SK-N-SH (cell line): Measurements from ENCODE around the gene DACT2. TPM values are rescaled to one million over a fixed set of nuclear protein-coding genes. Genes with fewer than 3 reads are reported as not detected.

Experiments
- CTCF ChIA-PET: fragments of 300-600, 350-600 bp; formaldehyde crosslinking; extraction: SDS; loops from one replicate; lab custom pipeline; 2021; lab: Yijun Ruan, JAX
- POLR2A ChIA-PET: fragments of 350-600 bp; sonication (Branson Sonifier 250); formaldehyde crosslinking; extraction: SDS; loops from one replicate; lab custom pipeline; 2020; ENCODE audit warnings: antibody characterized with exemption, inconsistent platforms; lab: Yijun Ruan, JAX
- DNase-seq: peaks from one replicate; pipeline ENCODE4 v3.0.0; 2012
- H2AFZ ChIP-seq: fragments of 200-600 bp; sonication (generic); 2 replicates; pipeline ENCODE4 v1.8.1; 2016; ENCODE audit warnings: antibody characterized with exemption, mild to moderate bottlenecking, low read depth
- H3F3A ChIP-seq: fragments of 200-600 bp; sonication (generic); replicated peaks from 2 replicates; pipeline ENCODE3; 2016; ENCODE audit warnings: antibody characterized with exemption, mild to moderate bottlenecking; ENCODE audit not compliant: insufficient read depth
- H3K27ac ChIP-seq, 2 experiments: fragments of 200-500 bp in 1 of 2; fragments of 200-600 bp in 1 of 2; sonication (Bioruptor generic) in 1 of 2; sonication (generic), shearing (Covaris generic) in 1 of 2; 2 replicates each; pipeline versions ENCODE4 v1.5.1 to v1.6.1; 2014 to 2016; ENCODE audit warnings: low read depth in 2 of 2, inconsistent platforms in 1 of 2, low read length in 1 of 2, mild to moderate bottlenecking in 1 of 2, mixed read lengths in 1 of 2
- H3K27me3 ChIP-seq: fragments of 200-600 bp; sonication (generic), shearing (Covaris generic); 2 replicates; pipeline ENCODE4 v1.6.1; 2016; ENCODE audit warnings: mixed run types; ENCODE audit not compliant: insufficient read depth
- H3K36me3 ChIP-seq, 2 experiments: fragments of 200-500 bp in 1 of 2; fragments of 200-600 bp in 1 of 2; sonication (Bioruptor generic) in 1 of 2; sonication (generic) in 1 of 2; replicated peaks in 1 of 2; 2 replicates each; pipeline versions ENCODE3 to v1.5.1; 2014 to 2016; ENCODE audit warnings: low read length in 1 of 2, mild to moderate bottlenecking in 1 of 2; ENCODE audit not compliant: insufficient read depth in 2 of 2, control insufficient read depth in 1 of 2
- H3K4me1 ChIP-seq, 2 experiments: fragments of 200-500 bp in 1 of 2; fragments of 200-600 bp in 1 of 2; sonication (Bioruptor generic) in 1 of 2; sonication (generic), shearing (Covaris generic) in 1 of 2; 2 replicates each; pipeline versions ENCODE4 v1.5.1 to v1.6.1; 2014 to 2016; ENCODE audit warnings: low read depth in 1 of 2, low read length in 1 of 2, mixed run types in 1 of 2; ENCODE audit not compliant: insufficient read depth in 2 of 2, control insufficient read depth in 1 of 2
- H3K4me2 ChIP-seq: fragments of 200-600 bp; sonication (generic), shearing (Covaris generic); 2 replicates; pipeline ENCODE4 v1.6.1; 2017; ENCODE audit warnings: mixed run types
- H3K4me3 ChIP-seq, 2 experiments: fragments of 200-500 bp in 1 of 2; fragments of 200-600 bp in 1 of 2; sonication (Bioruptor generic) in 1 of 2; sonication (generic), shearing (Covaris generic) in 1 of 2; 2 replicates each; pipeline versions ENCODE4 v1.5.1 to v1.8.1; 2014 to 2016; ENCODE audit warnings: low read depth in 2 of 2, inconsistent platforms in 1 of 2, low read length in 1 of 2, mild to moderate bottlenecking in 1 of 2, mixed read lengths in 1 of 2, moderate library complexity in 1 of 2
- H3K79me2 ChIP-seq: fragments of 200-600 bp; sonication (generic); 2 replicates; pipeline ENCODE4 v1.8.1; 2017; ENCODE audit warnings: mild to moderate bottlenecking; ENCODE audit not compliant: insufficient read depth
- H3K9ac ChIP-seq: fragments of 200-600 bp; sonication (generic); 2 replicates; pipeline ENCODE4 v1.6.1; 2017; ENCODE audit warnings: mixed run types
- H3K9me2 ChIP-seq: fragments of 200-600 bp; sonication (generic); 2 replicates; pipeline ENCODE4 v1.6.1; 2017; ENCODE audit warnings: mixed run types
- H3K9me3 ChIP-seq: fragments of 200-600 bp; sonication (generic); 2 replicates; pipeline ENCODE4 v1.6.1; 2017; ENCODE audit warnings: mixed run types, mild to moderate bottlenecking, moderate library complexity
- H4K20me1 ChIP-seq: fragments of 200-600 bp; sonication (generic); 2 replicates; pipeline ENCODE4 v1.6.1; 2017; ENCODE audit warnings: mild to moderate bottlenecking, mixed run types; ENCODE audit not compliant: insufficient read depth
- EZH2phosphoT487 ChIP-seq: fragments of 200-600 bp; sonication (generic); IDR thresholded peaks from 2 replicates; pipeline ENCODE4 v1.6.1; 2017; ENCODE audit warnings: low read depth, mixed run types, mild to moderate bottlenecking, antibody characterized with exemption, moderate library complexity, borderline replicate concordance
- FOSL2 ChIP-seq: IDR thresholded peaks from 2 replicates; pipeline ENCODE4 v1.4.0; 2012; ENCODE audit warnings: low read depth, mild to moderate bottlenecking, moderate library complexity, borderline replicate concordance
- FOXM1 ChIP-seq: IDR thresholded peaks from 2 replicates; pipeline ENCODE4 v1.4.0; 2012; ENCODE audit warnings: low read depth, mild to moderate bottlenecking
- MAX ChIP-seq: IDR thresholded peaks from 2 replicates; pipeline ENCODE4 v1.4.0; 2012; ENCODE audit warnings: low read depth
- MEF2A ChIP-seq: IDR thresholded peaks from 2 replicates; pipeline ENCODE4 v1.4.0; 2012; ENCODE audit warnings: low read depth, borderline replicate concordance
- MXI1 ChIP-seq: IDR thresholded peaks from 2 replicates; pipeline ENCODE4 v1.6.1; 2012; ENCODE audit warnings: mild to moderate bottlenecking, low read depth, low read length, improper control_type of control experiment
- NFIC ChIP-seq: IDR thresholded peaks from 2 replicates; pipeline ENCODE4 v1.4.0; 2012; ENCODE audit warnings: borderline replicate concordance
- NRF1 ChIP-seq: IDR thresholded peaks from 2 replicates; pipeline ENCODE4 v1.6.1; 2012; ENCODE audit warnings: low read depth, mild to moderate bottlenecking, low read length
- POLR2AphosphoS5 ChIP-seq: IDR thresholded peaks from 2 replicates; pipeline ENCODE4 v1.6.1; 2012; ENCODE audit warnings: low read depth, low read length
- RAD21 ChIP-seq: IDR thresholded peaks from 2 replicates; pipeline ENCODE4 v1.6.1; 2012; ENCODE audit warnings: mild to moderate bottlenecking, low read length
- RFX5 ChIP-seq: IDR thresholded peaks from 2 replicates; pipeline ENCODE4 v1.6.1; 2012; ENCODE audit warnings: mild to moderate bottlenecking, improper control_type of control experiment, low read length
- RXRA ChIP-seq: IDR thresholded peaks from 2 replicates; pipeline ENCODE4 v1.4.0; 2012; ENCODE audit warnings: low read depth, mild to moderate bottlenecking, borderline replicate concordance
- SIN3A ChIP-seq: IDR thresholded peaks from 2 replicates; pipeline ENCODE4 v1.6.1; 2012; ENCODE audit warnings: low read depth, mild to moderate bottlenecking, low read length, moderate library complexity, borderline replicate concordance
- SMC3 ChIP-seq: IDR thresholded peaks from 2 replicates; pipeline ENCODE4 v1.6.1; 2012; ENCODE audit warnings: low read depth, low read length, improper control_type of control experiment
- TAF1 ChIP-seq: IDR thresholded peaks from 2 replicates; pipeline ENCODE4 v1.6.1; 2012; ENCODE audit warnings: low read depth, mild to moderate bottlenecking, low read length, moderate library complexity, borderline replicate concordance
- TEAD4 ChIP-seq: IDR thresholded peaks from 2 replicates; pipeline ENCODE4 v1.4.0; 2012; ENCODE audit warnings: mild to moderate bottlenecking, borderline replicate concordance; ENCODE audit not compliant: insufficient read depth
- USF1 ChIP-seq: IDR thresholded peaks from 2 replicates; pipeline ENCODE4 v1.4.0; 2012; ENCODE audit warnings: low read depth, borderline replicate concordance
- USF2 ChIP-seq: fragments of 150-350 bp; IDR thresholded peaks from 2 replicates; pipeline ENCODE4 v1.6.1; 2017; ENCODE audit warnings: antibody characterized with exemption, low read length, low read depth, borderline replicate concordance
- WGBS: methylation state at CpG from one replicate; pipeline ENCODE4 v1.1.6; 2017; ENCODE audit warnings: low lambda C conversion rate; 5-methylcytosine and 5-hydroxymethylcytosine counted together
- polyA plus RNA-seq, 3 experiments: library from polyadenylated mRNA; depleted of rRNA; stranded (reverse); fragments of >200 nt; gene quantifications; 2 replicates each; pipeline ENCODE4 v1.2.3, GENCODE V29; 2012

Gene DACT2
- polyA plus RNA-seq, 1 of the 3 experiments (the other 2 are of a cell fraction) = not detected

GRCh38 chr6:168292826-168293225 is 26.8 kb downstream of the DACT2 start:
- ChIA-PET CTCF (interaction anchor here (0.6 to 0.9 kb wide), 2 partner anchors 20 to 117 kb away, joined by 3 read pairs; no protein-coding TSS in a partner anchor), POLR2A (no interaction called here)
- H4K20me1 ChIP-seq = no peaks in the 10 kb centered on the region
- no peaks in the 10 kb centered on the region for H3K36me3 ChIP-seq
- H3K27me3 ChIP-seq = no peaks in the 10 kb centered on the region
- DNase-seq = peak; percentile 79
- no peaks in the 10 kb centered on the region for H3K9me2 ChIP-seq
- no peaks in the 10 kb centered on the region for H3K79me2 ChIP-seq
- H3K4me1 ChIP-seq = peaks cover 0 to 9% of the 10 kb centered on the region in 2 experiments; a peak in 2 of 4 replicates
- WGBS = 8% methylated on average over 4 of the region's 4 CpGs
- H3F3A ChIP-seq = no peaks in the 10 kb centered on the region
- no peak overlapping the region for H3K4me2 ChIP-seq
- TF ChIP-seq MEF2A (no peak), MXI1 (peak; percentile 71; the same call in 1 of the 2 replicates)
- no peak overlapping the region for H3K9ac ChIP-seq
- H3K9me3 ChIP-seq = no peaks in the 10 kb centered on the region
- H2AFZ ChIP-seq = no peak overlapping the region
- no peak overlapping the region for H3K4me3 ChIP-seq
- peak overlapping the region in 1 of 2 experiments; percentile 39; a peak in 2 of 4 replicates for H3K27ac ChIP-seq

GRCh38 chr6:168291450-168291849 is 28.1 kb downstream of the DACT2 start:
- ChIA-PET POLR2A (no interaction called here), CTCF (no interaction called here)
- Histone ChIP-seq H3K79me2 (no peaks in the 10 kb centered on the region), H3K27me3 (no peaks in the 10 kb centered on the region), H2AFZ (no peak overlapping the region), H3K4me3 (no peak overlapping the region), H3K4me1 (peaks cover 0 to 9% of the 10 kb centered on the region in 2 experiments; a peak in 2 of 4 replicates), H3K36me3 (no peaks in the 10 kb centered on the region), H3K9ac (no peak overlapping the region), H4K20me1 (no peaks in the 10 kb centered on the region), H3K27ac (no peak overlapping the region), H3K4me2 (no peak overlapping the region), H3K9me3 (no peaks in the 10 kb centered on the region), H3F3A (no peaks in the 10 kb centered on the region), H3K9me2 (no peaks in the 10 kb centered on the region)
- no peak for TF ChIP-seq TEAD4
- no peak for TF ChIP-seq NFIC
- TF ChIP-seq POLR2AphosphoS5 = no peak
- no peak for TF ChIP-seq SMC3
- no peak for TF ChIP-seq MAX
- no peak for TF ChIP-seq TAF1
- no peak for TF ChIP-seq FOXM1
- TF ChIP-seq EZH2phosphoT487 = no peak
- no peak for TF ChIP-seq USF2
- TF ChIP-seq MEF2A = no peak
- TF ChIP-seq FOSL2 = no peak
- TF ChIP-seq RFX5 = no peak
- TF ChIP-seq SIN3A = no peak
- no peak for TF ChIP-seq USF1
- no peak for TF ChIP-seq NRF1
- TF ChIP-seq RXRA = no peak
- no peak for TF ChIP-seq RAD21
- 31% methylated on average over 2 of the region's 2 CpGs for WGBS
- DNase-seq = no peak
